Amniotic epithelial cell (primary cell): ENCODE data around the gene CENPL.
"Not testable (repeated sequence)": the region's sequence is repeated elsewhere in the genome, so short reads cannot be mapped to it uniquely, and the experiment has no call there.

Experiments used
- DNase-seq: peaks from one replicate; pipeline ENCODE4 v3.0.0-alpha.2; 2010; ENCODE audit warnings: low read depth

Gene CENPL

GRCh38 chr1:173857363-173857917 is 32.8 kb upstream of the CENPL start:
- DNase-seq, result no peak

GRCh38 chr1:173856903-173857302 is 32.2 kb upstream of the CENPL start:
- DNase-seq, result no peak

- DNase-seq, result peak; percentile 60
Observed at GRCh38 chr1:173856014-173856413, 31.3 kb upstream of the CENPL start.

- peak; percentile 81 for DNase-seq
Observed at GRCh38 chr1:173853074-173853473, 28.4 kb upstream of the CENPL start.

- no peak for DNase-seq
Observed at GRCh38 chr1:173852105-173852504, 27.4 kb upstream of the CENPL start.

- DNase-seq, result no peak
Observed at GRCh38 chr1:173832748-173833147, 8.1 kb upstream of the CENPL start.

- DNase-seq, result no peak
Observed at GRCh38 chr1:173827611-173828010, 2.9 kb upstream of the CENPL start.

- DNase-seq, result no peak
Observed at GRCh38 chr1:173823781-173824314, 835 bp downstream of the CENPL start.

GRCh38 chr1:173821680-173822079 is 3.0 kb downstream of the CENPL start:
- DNase-seq, result no peak

- peak; percentile 66 for DNase-seq
Observed at GRCh38 chr1:173818459-173818858, 6.2 kb downstream of the CENPL start.

- not testable (repeated sequence) for DNase-seq
Observed at GRCh38 chr1:173813654-173814053, 11.0 kb downstream of the CENPL start.

GRCh38 chr1:173802961-173803360 is 21.7 kb downstream of the CENPL start:
- peak; percentile 13 for DNase-seq

GRCh38 chr1:173799995-173800394 is 24.7 kb downstream of the CENPL start:
- DNase-seq, result not testable (repeated sequence)

- DNase-seq, result no peak
Observed at GRCh38 chr1:173798078-173798477, 26.6 kb downstream of the CENPL start.

GRCh38 chr1:173789841-173790240 is 34.8 kb downstream of the CENPL start:
- DNase-seq, result no peak

- no peak for DNase-seq
Observed at GRCh38 chr1:173784997-173785396, 39.7 kb downstream of the CENPL start.

GRCh38 chr1:173779936-173780335 is 44.7 kb downstream of the CENPL start:
- DNase-seq, result peak; percentile 62

GRCh38 chr1:173775578-173776226 is 49.0 kb downstream of the CENPL start:
- DNase-seq, result no peak

GRCh38 chr1:173771560-173771959 is 53.1 kb downstream of the CENPL start:
- DNase-seq, result no peak

GRCh38 chr1:173770330-173770729 is 54.4 kb downstream of the CENPL start:
- DNase-seq, result not testable (repeated sequence)

GRCh38 chr1:173768827-173769226 is 55.9 kb downstream of the CENPL start:
- no peak for DNase-seq

- peak; percentile 47 for DNase-seq
Observed at GRCh38 chr1:173768206-173768605, 56.5 kb downstream of the CENPL start.

GRCh38 chr1:173764331-173764730 is 60.4 kb downstream of the CENPL start:
- not testable (repeated sequence) for DNase-seq

- DNase-seq, result no peak
Observed at GRCh38 chr1:173758980-173759379, 65.7 kb downstream of the CENPL start.
